Duodenal mucosa (tissue), 2 donors: Measurements from ENCODE around the gene CTTNBP2.

ENCODE experiments used
- H3K27ac ChIP-seq: one replicate; pipeline ENCODE4 v1.7.0; 2013; ENCODE audit warnings: low read depth, low read length
- H3K27me3 ChIP-seq, 2 donors: one replicate each; pipeline ENCODE4 v1.7.0; 2013; ENCODE audit warnings: low read length in 2 of 2, control low read depth in 1 of 2; ENCODE audit not compliant: insufficient read depth in 2 of 2, control insufficient read depth in 1 of 2
- H3K36me3 ChIP-seq, 2 donors: one replicate each; pipeline ENCODE4 v1.7.0; 2013; ENCODE audit warnings: low read length in 2 of 2, control low read depth in 1 of 2; ENCODE audit not compliant: insufficient read depth in 2 of 2, control insufficient read depth in 1 of 2
- H3K4me1 ChIP-seq, 2 donors: one replicate each; pipeline ENCODE4 v1.7.0; 2013; ENCODE audit warnings: low read length in 2 of 2, control low read depth in 1 of 2; ENCODE audit not compliant: insufficient read depth in 2 of 2, control insufficient read depth in 1 of 2
- H3K4me3 ChIP-seq, 2 donors: one replicate each; pipeline ENCODE4 v1.7.0; 2013; ENCODE audit warnings: low read length in 2 of 2, low read depth in 1 of 2
- H3K9ac ChIP-seq, 2 donors: one replicate each; pipeline ENCODE4 v1.7.0; 2013; ENCODE audit warnings: low read length in 2 of 2, low read depth in 1 of 2
- H3K9me3 ChIP-seq, 2 donors: one replicate each; pipeline ENCODE4 v1.7.0; 2013; ENCODE audit warnings: low read length in 2 of 2, control low read depth in 1 of 2; ENCODE audit not compliant: control insufficient read depth in 1 of 2

CTTNBP2 gene

DNA sequence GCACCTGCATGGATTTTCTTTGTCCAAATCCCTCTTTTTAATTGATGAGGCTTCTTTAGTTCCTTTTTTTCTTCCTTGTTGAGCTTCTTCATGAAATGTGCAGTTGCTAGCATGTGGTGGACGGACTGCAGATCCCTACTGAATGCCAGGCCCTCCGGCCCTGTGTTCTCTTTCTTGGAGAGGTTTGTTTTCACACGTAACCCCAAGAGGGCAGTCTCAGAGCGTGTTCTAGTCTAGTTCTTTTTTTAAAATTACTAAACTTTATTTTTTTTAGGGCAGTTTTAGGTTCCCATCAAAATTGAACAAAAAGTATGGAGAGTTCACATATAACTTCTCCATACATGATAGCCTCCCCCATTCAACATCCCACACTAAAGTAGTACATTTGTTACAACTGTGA lies 203.4 kb downstream of the CTTNBP2 start:
- Histone ChIP-seq H3K4me1 (peaks cover 10 to 19% of the 10 kb centered on the region in 2 donors), H3K27me3 (no peaks in the 10 kb centered on the region), H3K27ac (no peak overlapping the region), H3K9me3 (no peaks in the 10 kb centered on the region), H3K9ac (no peak overlapping the region), H3K4me3 (no peak overlapping the region), H3K36me3 (peaks cover 7 to 13% of the 10 kb centered on the region in 2 donors)

DNA sequence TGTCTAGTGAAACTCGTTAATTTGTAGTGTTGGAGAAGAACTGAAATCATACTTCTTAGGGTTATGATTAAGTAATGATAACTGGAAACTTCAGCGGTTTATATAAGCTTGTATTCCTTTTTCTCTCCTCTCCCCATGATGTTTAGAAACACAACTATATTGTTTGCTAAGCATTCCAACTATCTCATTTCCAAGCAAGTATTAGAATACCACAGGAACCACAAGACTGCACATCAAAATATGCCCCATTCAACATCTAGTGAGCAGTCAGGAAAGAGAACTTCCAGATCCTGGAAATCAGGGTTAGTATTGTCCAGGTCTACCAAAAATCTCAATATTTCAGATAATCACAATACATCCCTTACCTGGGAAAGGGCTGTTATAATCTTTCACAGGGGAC lies 205.8 kb downstream of the CTTNBP2 start:
- Histone ChIP-seq H3K9me3 (no peaks in the 10 kb centered on the region), H3K9ac (no peak overlapping the region), H3K27me3 (no peaks in the 10 kb centered on the region), H3K4me1 (peaks cover 0 to 3% of the 10 kb centered on the region in 2 donors), H3K36me3 (peaks cover 10 to 19% of the 10 kb centered on the region in 2 donors), H3K4me3 (no peak overlapping the region), H3K27ac (no peak overlapping the region)

DNA sequence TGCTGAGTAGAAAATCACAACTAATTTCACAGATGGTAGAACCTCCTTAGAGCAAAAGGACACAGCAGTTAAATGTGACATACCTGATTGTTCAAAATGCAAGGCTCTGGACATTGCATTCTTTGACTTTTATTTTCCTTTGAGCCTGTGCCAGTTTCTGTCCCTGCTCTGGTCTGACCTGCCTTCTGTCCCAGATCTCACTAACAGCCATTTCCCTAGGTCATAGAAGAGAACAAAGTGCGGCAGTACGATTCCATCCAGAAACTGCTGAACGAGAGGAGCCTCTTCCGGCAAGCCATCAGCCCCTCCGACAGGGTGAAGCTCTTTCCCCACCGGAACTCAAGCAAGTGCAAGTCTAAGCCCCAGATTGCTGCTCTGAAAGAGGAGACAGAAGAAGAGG lies 206.6 kb downstream of the CTTNBP2 start:
- H3K36me3 ChIP-seq = peaks cover 13 to 23% of the 10 kb centered on the region in 2 donors
- no peak overlapping the region for H3K9ac ChIP-seq
- H3K4me3 ChIP-seq = no peak overlapping the region
- H3K9me3 ChIP-seq = no peaks in the 10 kb centered on the region
- H3K4me1 ChIP-seq = peaks cover 0 to under 1% of the 10 kb centered on the region in 2 donors
- no peaks in the 10 kb centered on the region for H3K27me3 ChIP-seq
- no peak overlapping the region for H3K27ac ChIP-seq

DNA sequence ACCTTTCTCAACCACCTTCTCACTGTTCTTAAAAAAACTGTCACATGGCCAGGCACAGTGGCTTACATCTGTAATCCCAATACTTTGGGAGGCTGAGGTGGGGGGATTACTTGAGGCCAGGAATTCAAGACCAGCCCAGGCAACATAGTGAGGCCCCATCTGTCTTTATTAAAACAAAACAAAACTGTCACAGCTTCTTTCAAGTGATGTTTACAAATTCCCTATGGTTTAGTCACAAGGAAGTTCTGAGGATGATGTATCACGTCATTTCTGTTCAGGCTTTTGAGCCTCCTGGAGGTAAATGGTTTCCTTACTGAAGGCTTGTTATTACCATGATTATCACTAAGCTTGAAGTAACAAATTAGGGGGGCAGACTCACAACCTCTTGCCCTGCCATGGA lies 207.2 kb downstream of the CTTNBP2 start:
- peaks cover 0 to 5% of the 10 kb centered on the region in 2 donors for H3K4me1 ChIP-seq
- H3K9ac ChIP-seq = no peak overlapping the region
- no peak overlapping the region for H3K27ac ChIP-seq
- H3K27me3 ChIP-seq = no peaks in the 10 kb centered on the region
- H3K9me3 ChIP-seq = no peaks in the 10 kb centered on the region
- H3K4me3 ChIP-seq = no peak overlapping the region
- H3K36me3 ChIP-seq = peaks cover 13 to 23% of the 10 kb centered on the region in 2 donors

DNA sequence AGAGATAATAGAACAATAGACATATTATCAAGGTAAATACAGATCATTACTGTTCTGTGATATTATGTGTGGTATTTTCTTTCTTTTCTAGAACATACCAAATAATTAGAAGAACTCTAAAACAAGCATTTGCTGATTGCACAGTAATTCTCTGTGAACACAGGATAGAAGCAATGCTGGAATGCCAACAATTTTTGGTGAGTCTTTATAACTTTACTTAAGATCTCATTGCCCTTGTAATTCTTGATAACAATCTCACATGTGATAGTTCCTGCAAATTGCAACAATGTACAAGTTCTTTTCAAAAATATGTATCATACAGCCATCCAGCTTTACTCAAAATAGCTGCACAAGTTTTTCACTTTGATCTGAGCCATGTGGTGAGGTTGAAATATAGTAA lies 207.9 kb downstream of the CTTNBP2 start:
- H3K9ac ChIP-seq = no peak overlapping the region
- H3K36me3 ChIP-seq = peaks cover 13 to 23% of the 10 kb centered on the region in 2 donors
- no peaks in the 10 kb centered on the region for H3K27me3 ChIP-seq
- H3K4me1 ChIP-seq = peaks cover 0 to 9% of the 10 kb centered on the region in 2 donors
- no peak overlapping the region for H3K4me3 ChIP-seq
- no peak overlapping the region for H3K27ac ChIP-seq
- H3K9me3 ChIP-seq = no peaks in the 10 kb centered on the region

DNA sequence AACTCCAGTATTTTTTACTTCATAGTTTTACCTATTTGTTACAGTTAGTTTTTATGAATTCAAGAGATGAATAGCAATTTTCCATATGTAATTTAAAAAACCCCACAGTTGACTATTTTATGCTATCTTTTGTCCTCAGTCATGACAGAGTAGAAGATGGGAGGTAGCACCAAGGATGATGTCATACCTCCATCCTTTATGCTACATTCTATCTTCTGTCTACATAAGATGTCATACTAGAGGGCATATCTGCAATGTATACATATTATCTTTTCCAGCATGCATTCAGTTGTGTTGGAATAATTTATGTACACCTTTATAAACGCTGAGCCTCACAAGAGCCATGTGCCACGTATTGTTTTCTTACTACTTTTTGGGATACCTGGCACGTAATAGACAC lies 209.2 kb downstream of the CTTNBP2 start:
- H3K4me1 ChIP-seq = peaks cover 0 to 9% of the 10 kb centered on the region in 2 donors

DNA sequence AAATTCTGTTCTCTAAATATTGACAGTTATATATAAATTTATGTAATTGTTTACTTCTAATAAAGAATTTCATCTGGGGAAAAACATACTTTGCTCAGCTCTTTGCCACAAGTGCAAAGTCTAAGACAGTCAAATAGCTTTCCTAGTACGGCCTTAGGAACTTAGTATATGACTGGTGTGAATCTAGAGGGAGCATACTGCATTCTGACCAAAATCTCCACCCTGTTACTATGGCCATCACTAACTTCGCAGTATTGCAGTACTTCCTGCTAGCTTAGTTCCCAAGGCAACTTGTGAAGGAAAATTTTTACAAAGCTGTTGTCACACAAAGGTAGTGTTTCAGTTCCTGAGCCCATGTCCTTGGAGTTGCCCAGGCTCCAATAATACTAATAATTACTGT lies 211.9 kb downstream of the CTTNBP2 start:
- no peak overlapping the region for H3K4me3 ChIP-seq
- H3K9me3 ChIP-seq = no peaks in the 10 kb centered on the region
- H3K9ac ChIP-seq = no peak overlapping the region
- H3K36me3 ChIP-seq = peaks cover 9 to 11% of the 10 kb centered on the region in 2 donors
- H3K4me1 ChIP-seq = peaks cover 5 to 22% of the 10 kb centered on the region in 2 donors
- H3K27ac ChIP-seq = no peak overlapping the region
- H3K27me3 ChIP-seq = no peaks in the 10 kb centered on the region

More for the DNA sequence above, 209.2 kb downstream of the CTTNBP2 start:
- Histone ChIP-seq H3K27ac (no peak overlapping the region), H3K9ac (no peak overlapping the region), H3K36me3 (peaks cover 13 to 23% of the 10 kb centered on the region in 2 donors), H3K9me3 (no peaks in the 10 kb centered on the region), H3K27me3 (no peaks in the 10 kb centered on the region), H3K4me3 (no peak overlapping the region)
